ENCODE data around the gene IFNGR1. TPM values are rescaled to one million over a fixed set of nuclear protein-coding genes. Genes with fewer than 3 reads are reported as not detected.
A peak's percentile ranks its signal among the peaks of the same experiment; 100 is the strongest.

IFNGR1 gene
- total RNA-seq, 1 experiment from 2014 or later, result 27.1 TPM

GRCh38 chr6:137217801-137218472 is 1.2 kb downstream of the IFNGR1 start:
- CTCF ChIA-PET, result no interaction called here
- Histone ChIP-seq H3K27me3 (ENCODE audit: insufficient read depth, low read length) (no peaks in the 10 kb centered on the region), H3K27ac (ENCODE audit: low read depth, low read length) (no peak overlapping the region; the same call in 1 of the 2 replicates), H3K9ac (ENCODE audit: low read length) (peak overlapping the region; percentile 74), H2AFZ (ENCODE audit: low read depth, low read length, poor library complexity, severe bottlenecking) (no peak overlapping the region), H3K79me2 (ENCODE audit: insufficient read depth, low read length) (peaks cover 58% of the 10 kb centered on the region), H3K4me2 (ENCODE audit: low read length) (peak overlapping the region; percentile 83), H4K20me1 (ENCODE audit: insufficient read depth) (no peaks in the 10 kb centered on the region), H3K4me1 (ENCODE audit: control insufficient read depth in 1 of 2, insufficient read depth in 2 of 2, low read length in 2 of 2) (peaks cover 11 to 23% of the 10 kb centered on the region in 2 experiments), H3K36me3 (ENCODE audit: control insufficient read depth in 1 of 2, insufficient read depth in 2 of 2, low read length in 2 of 2) (no peaks in the 10 kb centered on the region), H3K9me2 (ENCODE audit: insufficient read depth) (no peaks in the 10 kb centered on the region), H3K9me3 (ENCODE audit: control insufficient read depth in 1 of 2, insufficient read depth in 1 of 2, low read depth in 1 of 2, low read length in 2 of 2) (no peaks in the 10 kb centered on the region), H3K4me3 (replicated peaks in 1 of 2; ENCODE audit: low read depth in 1 of 2, low read length in 2 of 2) (peak overlapping the region; percentile 58 to 86)
- ATAC-seq, result no peak
- DNase-seq (ENCODE audit: low read depth, low spot score), result no peak
- BruUV-seq (replicated peaks), result TSS peak; percentile 52
- POLR2A ChIA-PET, result no interaction called here
- no peak for TF ChIP-seq RAD21 (IDR thresholded peaks at IDR 0.05; ENCODE audit: low read depth)
- no peak for TF ChIP-seq ATF3 (IDR thresholded peaks at IDR 0.05)
- TF ChIP-seq CTCF (IDR thresholded peaks at IDR 0.05 in 2 of 3, conservative IDR thresholded peaks at IDR 0.05 in 1 of 3; ENCODE audit: borderline replicate concordance in 1 of 3, insufficient read depth in 1 of 3, low read depth in 2 of 3, low read length in 2 of 3), result no peak
- no peak for TF ChIP-seq YY1 (IDR thresholded peaks at IDR 0.05; ENCODE audit: extremely low read depth, insufficient replicate concordance, low read depth, low read length)
- no peak for TF ChIP-seq CEBPB (IDR thresholded peaks at IDR 0.05; ENCODE audit: low read depth)
- TF ChIP-seq SP1 (IDR thresholded peaks at IDR 0.05; ENCODE audit: low read depth), result no peak
- no peak for TF ChIP-seq EGR1 (IDR thresholded peaks at IDR 0.05; ENCODE audit: low read depth)
- no peak for TF ChIP-seq EZH2phosphoT487 (IDR thresholded peaks at IDR 0.05; ENCODE audit: borderline replicate concordance)
- TF ChIP-seq SIN3A (IDR thresholded peaks at IDR 0.05; ENCODE audit: low read depth), result no peak
- no peak for TF ChIP-seq FOSL1 (IDR thresholded peaks at IDR 0.05; ENCODE audit: low read depth)
- TF ChIP-seq ZFX (IDR thresholded peaks at IDR 0.05), result no peak
- TF ChIP-seq SRF (IDR thresholded peaks at IDR 0.05; ENCODE audit: low read depth), result no peak
- TF ChIP-seq ZBTB33 (IDR thresholded peaks at IDR 0.05; ENCODE audit: extremely low read depth, insufficient replicate concordance, low read length), result no peak
- TF ChIP-seq JUND (IDR thresholded peaks at IDR 0.05), result no peak
- TF ChIP-seq TCF7L2 (IDR thresholded peaks at IDR 0.05; ENCODE audit: borderline replicate concordance, extremely low read depth, insufficient read depth, insufficient read length), result no peak
- no peak for TF ChIP-seq ELF1 (IDR thresholded peaks at IDR 0.05; ENCODE audit: borderline replicate concordance, low read depth)
- no peak for TF ChIP-seq CBX3 (IDR thresholded peaks at IDR 0.05; ENCODE audit: low read depth)
- TF ChIP-seq POLR2AphosphoS5 (IDR thresholded peaks at IDR 0.05; ENCODE audit: low read depth, low read length), result no peak
- TF ChIP-seq EZH2 (IDR thresholded peaks at IDR 0.05), result no peak
- intact Hi-C loops (cut with micrococcal nuclease), result no loop called here
- RAD21 ChIA-PET (ENCODE audit: low non-redundant PET in 1 of 2, low total read pairs in 2 of 2, uncharacterized antibody in 2 of 2, unreplicated experiment in 2 of 2), result no interaction called here

Data from HCT116 (cell line).